ENCODE results near the gene LCTL.

DNA sequence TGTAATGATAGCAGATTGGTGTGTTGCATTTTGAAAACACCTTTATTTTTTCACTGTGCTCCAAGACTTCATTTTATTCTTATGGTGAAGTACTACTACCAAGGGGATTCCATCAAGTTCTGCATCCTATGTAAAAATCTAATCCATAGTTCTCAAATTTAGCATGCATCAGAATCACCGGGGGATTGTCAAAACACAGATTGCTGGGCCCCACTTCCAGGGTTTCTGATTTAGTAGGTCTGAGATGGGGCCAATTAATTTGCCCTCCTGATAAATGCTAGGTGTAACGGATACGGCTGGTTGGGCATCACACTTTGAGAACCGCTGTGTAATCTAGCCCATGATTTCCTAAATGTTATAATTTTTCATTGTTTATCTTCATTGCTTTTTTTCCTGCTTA, 60.0 kb downstream of the LCTL start:
- TF ChIP-seq, protein P1, sequence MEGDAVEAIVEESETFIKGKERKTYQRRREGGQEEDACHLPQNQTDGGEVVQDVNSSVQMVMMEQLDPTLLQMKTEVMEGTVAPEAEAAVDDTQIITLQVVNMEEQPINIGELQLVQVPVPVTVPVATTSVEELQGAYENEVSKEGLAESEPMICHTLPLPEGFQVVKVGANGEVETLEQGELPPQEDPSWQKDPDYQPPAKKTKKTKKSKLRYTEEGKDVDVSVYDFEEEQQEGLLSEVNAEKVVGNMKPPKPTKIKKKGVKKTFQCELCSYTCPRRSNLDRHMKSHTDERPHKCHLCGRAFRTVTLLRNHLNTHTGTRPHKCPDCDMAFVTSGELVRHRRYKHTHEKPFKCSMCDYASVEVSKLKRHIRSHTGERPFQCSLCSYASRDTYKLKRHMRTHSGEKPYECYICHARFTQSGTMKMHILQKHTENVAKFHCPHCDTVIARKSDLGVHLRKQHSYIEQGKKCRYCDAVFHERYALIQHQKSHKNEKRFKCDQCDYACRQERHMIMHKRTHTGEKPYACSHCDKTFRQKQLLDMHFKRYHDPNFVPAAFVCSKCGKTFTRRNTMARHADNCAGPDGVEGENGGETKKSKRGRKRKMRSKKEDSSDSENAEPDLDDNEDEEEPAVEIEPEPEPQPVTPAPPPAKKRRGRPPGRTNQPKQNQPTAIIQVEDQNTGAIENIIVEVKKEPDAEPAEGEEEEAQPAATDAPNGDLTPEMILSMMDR (IDR thresholded peaks at IDR 0.05; ENCODE audit: low read depth, low read length): no peak
- TF ChIP-seq EZH2phosphoT487 (IDR thresholded peaks at IDR 0.05; ENCODE audit: low read depth): no peak
